OCI-LY3 (cell line): Measurements from ENCODE around the gene CMIP.

ENCODE experiments used
- H2AFZ ChIP-seq: fragments of 200-600, 300-600 bp; shearing (Covaris generic); 2 replicates; pipeline ENCODE4 v1.6.0; 2014; ENCODE audit warnings: antibody characterized with exemption, low read depth, low read length
- H3K27ac ChIP-seq: fragments of 200-600, 300-600 bp; sonication (generic); 2 replicates; pipeline ENCODE4 v1.5.1; 2014; ENCODE audit warnings: mild to moderate bottlenecking, low read length, moderate library complexity, mixed read lengths
- H3K27me3 ChIP-seq: fragments of 200-600, 300-600 bp; sonication (generic); 2 replicates; pipeline ENCODE4 v1.6.1; 2014; ENCODE audit warnings: low read depth, low read length, mixed read lengths
- H3K36me3 ChIP-seq: fragments of 200-600, 300-600 bp; sonication (generic); replicated peaks from 2 replicates; pipeline ENCODE3; 2014; ENCODE audit warnings: low read depth, low read length, mixed read lengths
- H3K4me1 ChIP-seq: fragments of 300-600, 200-600 bp; sonication (generic); 2 replicates; pipeline ENCODE4 v1.6.1; 2014; ENCODE audit warnings: low read length, mixed read lengths
- H3K4me2 ChIP-seq: fragments of 200-600, 300-600 bp; sonication (generic); 2 replicates; pipeline ENCODE4 v1.6.1; 2014; ENCODE audit warnings: low read length, mixed read lengths
- H3K4me3 ChIP-seq: fragments of 300-600, 200-600 bp; sonication (generic); 2 replicates; pipeline ENCODE4 v1.5.1; 2014; ENCODE audit warnings: antibody characterized with exemption, mild to moderate bottlenecking, low read length, moderate library complexity
- H3K79me2 ChIP-seq: fragments of 300-600, 200-600 bp; shearing (Covaris generic); 2 replicates; pipeline ENCODE4 v1.6.1; 2014; ENCODE audit warnings: mild to moderate bottlenecking, low read length, mixed read lengths
- H3K9ac ChIP-seq: fragments of 300-600, 200-600 bp; shearing (Covaris generic); 2 replicates; pipeline ENCODE4 v1.6.0; 2014; ENCODE audit warnings: mild to moderate bottlenecking, low read length, moderate library complexity
- H3K9me3 ChIP-seq: fragments of 200-600, 300-600 bp; shearing (Covaris generic); 2 replicates; pipeline ENCODE4 v1.6.1; 2014; ENCODE audit warnings: low read length, mixed read lengths; ENCODE audit not compliant: insufficient read depth
- H4K20me1 ChIP-seq: fragments of 200-600, 300-600 bp; sonication (generic); 2 replicates; pipeline ENCODE4 v1.6.1; 2016; ENCODE audit warnings: low read length, mixed read lengths; ENCODE audit not compliant: insufficient read depth
- EZH2phosphoT487 ChIP-seq: fragments of 200-600 bp; shearing (Covaris generic); IDR thresholded peaks from 2 replicates; pipeline ENCODE4 v1.6.1; 2018; ENCODE audit warnings: antibody characterized with exemption, mixed run types, low read depth
- TF ChIP-seq, protein P1 (sequence below): fragments of 200-600, 300-600 bp; sonication (generic); IDR thresholded peaks from 2 replicates; pipeline ENCODE4 v1.5.1; 2014; ENCODE audit warnings: antibody characterized with exemption, low read length, low read depth

The CMIP gene

DNA sequence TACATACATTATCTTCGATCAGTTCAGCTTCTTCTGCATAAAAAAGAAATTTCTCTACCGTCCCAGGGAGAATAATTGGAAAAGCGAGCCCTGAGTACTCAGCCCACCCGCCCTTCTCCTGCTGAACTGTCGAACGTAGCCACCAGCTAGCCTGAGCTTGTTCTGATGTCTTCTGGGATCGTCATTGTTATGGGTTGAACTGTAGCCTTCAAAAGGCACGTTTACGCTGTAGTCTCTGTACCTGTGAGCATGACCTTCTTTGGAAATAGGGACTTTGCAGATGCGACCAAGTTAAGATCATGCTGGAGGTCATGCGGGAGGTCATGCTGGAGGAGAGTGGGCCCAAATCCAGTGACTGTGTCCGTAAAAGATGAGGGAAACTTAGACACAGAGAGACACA lies 86.2 kb downstream of the CMIP start:
- Histone ChIP-seq H4K20me1 (peaks cover 95% of the 10 kb centered on the region), H3K4me2 (no peak overlapping the region), H3K9ac (no peak overlapping the region), H3K36me3 (no peaks in the 10 kb centered on the region), H3K79me2 (peaks cover 93% of the 10 kb centered on the region), H3K27me3 (no peaks in the 10 kb centered on the region), H2AFZ (no peak overlapping the region), H3K27ac (no peak overlapping the region), H3K4me1 (no peaks in the 10 kb centered on the region), H3K9me3 (no peaks in the 10 kb centered on the region), H3K4me3 (no peak overlapping the region)
- no peak for TF ChIP-seq EZH2phosphoT487
- TF ChIP-seq, protein P1, sequence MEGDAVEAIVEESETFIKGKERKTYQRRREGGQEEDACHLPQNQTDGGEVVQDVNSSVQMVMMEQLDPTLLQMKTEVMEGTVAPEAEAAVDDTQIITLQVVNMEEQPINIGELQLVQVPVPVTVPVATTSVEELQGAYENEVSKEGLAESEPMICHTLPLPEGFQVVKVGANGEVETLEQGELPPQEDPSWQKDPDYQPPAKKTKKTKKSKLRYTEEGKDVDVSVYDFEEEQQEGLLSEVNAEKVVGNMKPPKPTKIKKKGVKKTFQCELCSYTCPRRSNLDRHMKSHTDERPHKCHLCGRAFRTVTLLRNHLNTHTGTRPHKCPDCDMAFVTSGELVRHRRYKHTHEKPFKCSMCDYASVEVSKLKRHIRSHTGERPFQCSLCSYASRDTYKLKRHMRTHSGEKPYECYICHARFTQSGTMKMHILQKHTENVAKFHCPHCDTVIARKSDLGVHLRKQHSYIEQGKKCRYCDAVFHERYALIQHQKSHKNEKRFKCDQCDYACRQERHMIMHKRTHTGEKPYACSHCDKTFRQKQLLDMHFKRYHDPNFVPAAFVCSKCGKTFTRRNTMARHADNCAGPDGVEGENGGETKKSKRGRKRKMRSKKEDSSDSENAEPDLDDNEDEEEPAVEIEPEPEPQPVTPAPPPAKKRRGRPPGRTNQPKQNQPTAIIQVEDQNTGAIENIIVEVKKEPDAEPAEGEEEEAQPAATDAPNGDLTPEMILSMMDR, result no peak

- no peak for TF ChIP-seq EZH2phosphoT487
- TF ChIP-seq, protein P1, result no peak
- Histone ChIP-seq H3K79me2 (peaks cover 90% of the 10 kb centered on the region), H2AFZ (no peak overlapping the region), H3K36me3 (no peaks in the 10 kb centered on the region), H3K4me3 (no peak overlapping the region), H3K27ac (no peak overlapping the region), H3K9me3 (no peaks in the 10 kb centered on the region), H3K27me3 (no peaks in the 10 kb centered on the region), H3K4me2 (no peak overlapping the region), H3K9ac (no peak overlapping the region), H3K4me1 (no peaks in the 10 kb centered on the region), H4K20me1 (peaks cover 95% of the 10 kb centered on the region)
Observed at GRCh38 chr16:81531419-81531821, 86.8 kb downstream of the CMIP start.

DNA sequence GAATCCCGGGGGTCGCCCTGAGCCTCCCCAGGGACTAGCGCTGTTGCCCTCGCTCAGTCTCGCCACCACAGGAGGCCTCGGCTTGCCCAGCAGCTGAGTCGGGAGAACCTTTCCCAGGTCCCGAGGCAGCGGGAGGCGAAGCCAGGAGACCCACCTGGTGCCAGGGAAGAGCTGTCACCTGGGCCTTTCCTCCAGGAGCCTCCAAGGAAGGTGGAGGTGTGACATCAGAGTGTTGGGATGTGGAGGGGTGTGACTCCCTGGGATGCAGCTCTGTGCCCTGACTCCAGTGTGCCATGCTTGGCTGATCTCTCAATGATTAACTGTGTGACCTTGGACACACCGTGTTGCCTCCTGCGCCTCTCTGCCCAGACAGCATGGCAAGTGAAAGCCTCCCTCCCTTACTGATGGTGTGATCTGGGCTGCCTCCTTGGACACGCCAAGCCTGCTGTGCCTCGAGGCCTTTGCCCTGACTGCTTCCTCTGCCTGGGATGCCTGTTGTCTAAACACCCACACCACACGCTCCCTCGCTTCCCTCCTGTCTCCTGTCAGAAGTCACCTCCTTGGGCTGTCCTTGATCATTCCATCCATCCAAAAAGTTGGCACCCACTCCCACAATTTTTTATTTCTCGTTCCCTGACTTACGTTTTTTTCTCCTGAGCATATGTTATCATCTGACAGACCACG lies 88.0 kb downstream of the CMIP start:
- Histone ChIP-seq H3K9me3 (no peaks in the 10 kb centered on the region), H3K27ac (no peak overlapping the region), H3K4me1 (no peaks in the 10 kb centered on the region), H3K79me2 (peaks cover 88% of the 10 kb centered on the region), H3K27me3 (no peaks in the 10 kb centered on the region), H3K4me3 (no peak overlapping the region), H3K36me3 (no peaks in the 10 kb centered on the region), H2AFZ (no peak overlapping the region), H3K4me2 (no peak overlapping the region), H3K9ac (no peak overlapping the region), H4K20me1 (peaks cover 92% of the 10 kb centered on the region)
- no peak for TF ChIP-seq EZH2phosphoT487
- TF ChIP-seq, protein P1, result no peak

GRCh38 chr16:81533175-81533507 lies 88.5 kb downstream of the CMIP start:
- Histone ChIP-seq H2AFZ (no peak overlapping the region), H3K27me3 (no peaks in the 10 kb centered on the region), H3K79me2 (peaks cover 88% of the 10 kb centered on the region), H3K4me1 (no peaks in the 10 kb centered on the region), H3K9ac (no peak overlapping the region), H3K36me3 (no peaks in the 10 kb centered on the region), H3K4me3 (no peak overlapping the region), H3K27ac (no peak overlapping the region), H4K20me1 (peaks cover 92% of the 10 kb centered on the region), H3K4me2 (no peak overlapping the region), H3K9me3 (no peaks in the 10 kb centered on the region)
- TF ChIP-seq, protein P1, result no peak
